OCI-LY7 (cell line): ENCODE measurements around the gene IGSF21. TPM values are rescaled to one million over a fixed set of nuclear protein-coding genes. Genes with fewer than 3 reads are reported as not detected.

Experiments
- BruUV-seq: library from RNA; stranded (reverse); fragments of 400-500 nt; replicated peaks from 2 replicates; lab custom pipeline; 2021; lab: Mats Ljungman, UMichigan
- CTCF ChIA-PET: fragments of 300-600 bp; sonication (Branson Sonifier 250); formaldehyde crosslinking; loops from one replicate; lab custom pipeline; 2022; ENCODE audit warnings: antibody characterized with exemption; ENCODE audit not compliant: unreplicated experiment; lab: Charles Lee
- POLR2A ChIA-PET: fragments of 300-600 bp; sonication (Branson Sonifier 250); formaldehyde crosslinking; loops from one replicate; lab custom pipeline; 2022; ENCODE audit warnings: antibody characterized with exemption; lab: Charles Lee
- DNase-seq: peaks from one replicate; pipeline ENCODE4 v3.0.0-alpha.2; 2015; ENCODE audit warnings: low spot score
- H2AFZ ChIP-seq: fragments of 200-600 bp; sonication (generic), shearing (Covaris generic); 2 replicates; pipeline ENCODE4 v1.6.1; 2014; ENCODE audit warnings: mild to moderate bottlenecking, antibody characterized with exemption, low read length, moderate library complexity
- H3K27ac ChIP-seq: fragments of 200-600 bp; sonication (generic); 2 replicates; pipeline ENCODE4 v1.5.1; 2014; ENCODE audit warnings: mixed run types, low read depth, mild to moderate bottlenecking, moderate library complexity, low read length, inconsistent platforms; ENCODE audit not compliant: poor library complexity, severe bottlenecking
- H3K36me3 ChIP-seq: fragments of 200-600 bp; sonication (generic); 2 replicates; pipeline ENCODE4 v1.6.1; 2014; ENCODE audit warnings: mild to moderate bottlenecking, antibody characterized with exemption, low read length, moderate library complexity, mixed read lengths; ENCODE audit not compliant: insufficient read depth
- H3K4me1 ChIP-seq: fragments of 200-600 bp; sonication (generic); 2 replicates; pipeline ENCODE4 v1.5.1; 2014; ENCODE audit warnings: mild to moderate bottlenecking, low read length; ENCODE audit not compliant: insufficient read depth, poor library complexity, severe bottlenecking
- H3K4me2 ChIP-seq: fragments of 200-600 bp; sonication (generic); 2 replicates; pipeline ENCODE4 v1.6.1; 2014; ENCODE audit warnings: mild to moderate bottlenecking, low read length
- H3K4me3 ChIP-seq: fragments of 200-600 bp; sonication (generic); 2 replicates; pipeline ENCODE4 v1.5.1; 2014; ENCODE audit warnings: mild to moderate bottlenecking, low read depth, low read length; ENCODE audit not compliant: poor library complexity, severe bottlenecking
- H3K79me2 ChIP-seq: fragments of 200-600 bp; sonication (generic); 2 replicates; pipeline ENCODE4 v1.6.1; 2016; ENCODE audit warnings: low read depth, mild to moderate bottlenecking, low read length, moderate library complexity, mixed read lengths; ENCODE audit not compliant: insufficient read depth
- H3K9me2 ChIP-seq: fragments of 200-600 bp; sonication (generic); 2 replicates; pipeline ENCODE4 v1.6.1; 2016; ENCODE audit warnings: mild to moderate bottlenecking, low read length, mixed read lengths; ENCODE audit not compliant: insufficient read depth
- H3K9me3 ChIP-seq: fragments of 200-600 bp; sonication (generic); 2 replicates; pipeline ENCODE4 v1.6.1; 2014; ENCODE audit warnings: mild to moderate bottlenecking, mixed run types, low read length, mixed read lengths
- H4K20me1 ChIP-seq: fragments of 200-600 bp; sonication (generic); 2 replicates; pipeline ENCODE4 v1.6.1; 2014; ENCODE audit warnings: mild to moderate bottlenecking, antibody characterized with exemption, low read length, moderate library complexity, mixed read lengths; ENCODE audit not compliant: insufficient read depth
- CTCF ChIP-seq: fragments of 200-600 bp; sonication (generic); conservative IDR thresholded peaks from 2 replicates; pipeline ENCODE4 v1.5.1; 2014; ENCODE audit warnings: mild to moderate bottlenecking, antibody characterized with exemption, low read length, moderate library complexity, mixed read lengths
- EZH2phosphoT487 ChIP-seq: fragments of 200-600 bp; sonication (generic); IDR thresholded peaks from 2 replicates; pipeline ENCODE4 v1.6.1; 2018; ENCODE audit warnings: low read depth, borderline replicate concordance, mild to moderate bottlenecking, mixed run types, antibody characterized with exemption, low read length, moderate library complexity, mixed read lengths
- intact Hi-C: fragments of 100-400 bp; cut with micrococcal nuclease; formaldehyde crosslinking; loops from one replicate; pipeline ENCODE4 v1.10.0; 2022; ENCODE audit not compliant: unreplicated experiment
- total RNA-seq, 2 experiments: library from RNA; depleted of rRNA in 1 of 2; stranded (reverse); fragments of >200 nt in 1 of 2; shearing (Covaris generic) in 1 of 2; gene quantifications; 2 replicates each; pipeline ENCODE4 v1.2.3, GENCODE V29; 2014 to 2022

The IGSF21 gene
- total RNA-seq, 2 experiments from 2014 or later = 0.17 TPM; not detected in 1

DNA sequence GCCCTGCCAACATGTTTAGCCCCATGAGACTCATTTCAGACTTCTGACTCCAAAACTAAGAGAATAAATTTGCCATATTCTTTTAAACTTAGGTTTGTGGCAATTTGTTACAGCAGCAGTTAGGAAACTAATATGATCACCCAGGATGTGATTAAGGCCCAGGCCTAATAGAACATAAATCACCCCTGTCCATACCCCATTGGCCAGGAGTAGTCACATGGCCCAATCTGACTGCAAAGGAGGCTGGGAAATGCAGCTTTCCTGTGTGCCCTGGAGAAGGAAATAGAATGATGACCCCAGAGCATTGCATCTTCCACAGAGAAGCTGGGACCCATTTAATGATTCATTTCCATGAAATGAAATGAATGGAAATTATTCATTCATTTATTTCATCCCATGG is 272.7 kb downstream of the IGSF21 start:
- Histone ChIP-seq H3K27ac (no peak overlapping the region), H4K20me1 (no peaks in the 10 kb centered on the region), H3K4me1 (no peaks in the 10 kb centered on the region), H2AFZ (no peak overlapping the region), H3K9me3 (no peaks in the 10 kb centered on the region), H3K9me2 (no peaks in the 10 kb centered on the region), H3K36me3 (no peaks in the 10 kb centered on the region), H3K4me3 (no peak overlapping the region), H3K79me2 (no peaks in the 10 kb centered on the region), H3K4me2 (no peak overlapping the region)
- no peak for DNase-seq
- intact Hi-C loops = no loop called here
- no TSS peak for BruUV-seq
- no peak for TF ChIP-seq CTCF
- TF ChIP-seq EZH2phosphoT487 = no peak
- ChIA-PET CTCF (no interaction called here), POLR2A (no interaction called here)

DNA sequence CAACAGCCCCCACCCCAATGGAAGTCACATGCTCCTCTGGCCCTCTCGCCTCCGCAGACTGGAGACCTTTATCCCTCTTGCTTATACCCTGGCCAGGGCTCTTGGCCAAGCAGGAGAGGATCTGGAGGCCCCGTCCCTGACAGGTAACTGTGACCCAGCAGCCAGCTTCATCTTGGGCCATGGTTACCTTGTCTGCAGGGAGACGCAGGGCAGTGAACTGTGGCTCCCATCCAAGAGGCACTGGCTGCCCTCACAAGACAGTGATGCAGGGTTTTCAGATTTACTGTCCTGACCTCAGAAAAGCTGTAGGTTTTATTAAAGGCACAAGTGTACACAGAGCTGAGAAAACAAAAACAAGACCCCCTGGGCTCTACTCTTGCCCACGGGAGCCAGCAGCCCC is 276.5 kb downstream of the IGSF21 start:
- BruUV-seq = no TSS peak
- Histone ChIP-seq H3K4me1 (no peaks in the 10 kb centered on the region), H3K36me3 (no peaks in the 10 kb centered on the region), H4K20me1 (no peaks in the 10 kb centered on the region), H3K4me3 (no peak overlapping the region), H3K27ac (no peak overlapping the region), H3K79me2 (no peaks in the 10 kb centered on the region), H3K9me3 (no peaks in the 10 kb centered on the region), H3K4me2 (no peak overlapping the region), H2AFZ (no peak overlapping the region), H3K9me2 (no peaks in the 10 kb centered on the region)
- POLR2A ChIA-PET = no interaction called here
- no peak for TF ChIP-seq EZH2phosphoT487
- CTCF ChIA-PET = no interaction called here
- intact Hi-C loops = no loop called here
- no peak for DNase-seq

- DNase-seq = no peak
- Histone ChIP-seq H4K20me1 (no peaks in the 10 kb centered on the region), H3K79me2 (no peaks in the 10 kb centered on the region), H3K36me3 (no peaks in the 10 kb centered on the region), H3K27ac (no peak overlapping the region), H2AFZ (no peak overlapping the region), H3K4me3 (no peak overlapping the region), H3K4me1 (no peaks in the 10 kb centered on the region), H3K9me3 (no peaks in the 10 kb centered on the region), H3K4me2 (no peak overlapping the region), H3K9me2 (no peaks in the 10 kb centered on the region)
- BruUV-seq = no TSS peak
- TF ChIP-seq EZH2phosphoT487 (no peak), CTCF (no peak)
- ChIA-PET POLR2A (no interaction called here), CTCF (no interaction called here)
- intact Hi-C loops = no loop called here
Measured at GRCh38 chr1:18384471-18384870, 276.9 kb downstream of the IGSF21 start.
